GM12865 (cell line): ENCODE data around the gene IMPACT.

Source experiments
- DNase-seq: peaks from one replicate; pipeline ENCODE4 v3.0.0; 2010; ENCODE audit warnings: low read depth
- H3K4me3 ChIP-seq: 2 replicates; pipeline ENCODE4 v1.5.1; 2011; ENCODE audit warnings: mild to moderate bottlenecking, low read depth, low read length, control low read depth
- CTCF ChIP-seq: IDR thresholded peaks from 2 replicates; pipeline ENCODE4 v1.5.1; 2011; ENCODE audit warnings: low read length, control low read depth, low read depth, inconsistent platforms; ENCODE audit not compliant: insufficient read depth; ENCODE audit errors: missing control alignments

The IMPACT gene

DNA sequence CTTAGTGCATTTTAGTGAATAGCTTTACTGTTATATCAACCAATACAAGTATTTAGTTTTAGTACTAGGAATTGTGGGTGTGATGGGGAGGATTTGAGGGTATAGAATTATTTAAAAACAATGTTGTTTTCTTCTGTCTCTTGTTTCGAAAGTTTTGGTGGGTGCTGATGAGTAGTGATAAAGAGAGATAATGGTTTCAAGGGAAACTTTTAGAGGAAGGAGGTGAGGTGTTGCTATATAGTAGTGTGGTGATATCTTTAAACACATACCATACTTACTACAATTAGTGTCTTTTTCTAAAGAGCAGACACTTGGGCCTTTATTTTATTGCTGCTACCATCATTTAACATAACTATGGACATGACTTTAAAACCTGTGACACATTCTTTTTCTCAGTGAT, 10.5 kb downstream of the IMPACT start:
- no peak overlapping the region for H3K4me3 ChIP-seq
- no peak for DNase-seq
- TF ChIP-seq CTCF: no peak

- peak; percentile 42 for DNase-seq
- no peak overlapping the region for H3K4me3 ChIP-seq
- no peak for TF ChIP-seq CTCF
These were observed 17.4 kb downstream of the IMPACT start for GRCh38 chr18:24443870-24444269.

- no peak for TF ChIP-seq CTCF
- peak; percentile 29 for DNase-seq
- H3K4me3 ChIP-seq: no peak overlapping the region
These were observed 20.0 kb downstream of the IMPACT start for GRCh38 chr18:24446453-24446852.

DNA sequence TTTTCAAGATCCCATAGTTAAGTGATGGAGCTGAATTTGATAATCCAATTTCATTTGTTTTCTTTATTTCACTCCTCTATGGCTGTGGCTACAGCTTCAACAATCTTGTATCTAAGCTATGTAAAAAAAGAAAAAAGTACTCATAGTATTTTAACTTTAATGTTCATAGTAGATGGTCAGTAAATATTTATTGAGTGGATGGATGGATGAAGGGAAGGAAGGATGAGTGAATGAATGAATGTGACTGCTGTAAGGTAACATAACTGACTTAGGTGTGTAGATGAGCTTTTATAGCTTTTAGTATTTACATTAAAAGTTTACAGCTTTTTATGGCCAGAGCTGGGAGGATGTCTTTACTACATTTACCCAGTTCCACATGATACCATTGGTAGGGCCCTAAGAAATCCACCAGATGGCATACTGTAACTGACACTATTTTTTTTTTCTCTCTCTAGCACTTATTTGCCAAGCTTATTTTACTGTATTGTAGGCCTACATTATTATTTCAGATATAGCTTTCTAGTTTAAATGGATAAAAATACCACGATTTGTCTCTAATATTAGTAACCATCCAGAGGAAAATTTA, 20.6 kb downstream of the IMPACT start:
- no peak overlapping the region for H3K4me3 ChIP-seq
- DNase-seq: no peak
- peak; percentile 2 for TF ChIP-seq CTCF

GRCh38 chr18:24447961-24448360, 21.5 kb downstream of the IMPACT start:
- no peak overlapping the region for H3K4me3 ChIP-seq
- DNase-seq: no peak
- TF ChIP-seq CTCF: no peak

DNA sequence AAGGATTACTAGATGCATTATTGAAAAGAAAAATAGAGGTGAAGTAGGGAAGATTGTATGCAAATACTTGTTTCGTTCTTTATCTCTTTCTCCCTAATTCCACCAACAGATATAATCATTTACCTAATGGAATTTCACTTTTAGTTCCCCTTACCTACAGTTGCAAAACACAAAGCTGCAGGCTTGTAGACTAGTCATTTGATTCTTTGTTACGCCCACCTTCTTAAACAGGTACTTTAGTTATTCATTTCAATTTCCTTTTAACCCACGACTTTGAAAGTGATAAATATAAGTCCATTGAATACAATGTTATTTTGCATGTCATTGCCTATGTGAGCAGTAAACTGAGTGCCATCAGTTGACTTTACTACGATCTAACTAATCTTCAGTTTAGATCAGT, 30.1 kb downstream of the IMPACT start:
- H3K4me3 ChIP-seq: no peak overlapping the region
- peak; percentile 27 for DNase-seq
- no peak for TF ChIP-seq CTCF

GRCh38 chr18:24459772-24460171, 33.3 kb downstream of the IMPACT start:
- DNase-seq: no peak
- no peak for TF ChIP-seq CTCF
- no peak overlapping the region for H3K4me3 ChIP-seq
